GM19452 (cell line): ENCODE measurements around the gene ZMIZ1.

Experiments
- ATAC-seq: cut with Tn5 transposase; IDR thresholded peaks from one replicate; pipeline ENCODE4 v1.9.1; 2021; ENCODE audit not compliant: unreplicated experiment

The ZMIZ1 gene

DNA sequence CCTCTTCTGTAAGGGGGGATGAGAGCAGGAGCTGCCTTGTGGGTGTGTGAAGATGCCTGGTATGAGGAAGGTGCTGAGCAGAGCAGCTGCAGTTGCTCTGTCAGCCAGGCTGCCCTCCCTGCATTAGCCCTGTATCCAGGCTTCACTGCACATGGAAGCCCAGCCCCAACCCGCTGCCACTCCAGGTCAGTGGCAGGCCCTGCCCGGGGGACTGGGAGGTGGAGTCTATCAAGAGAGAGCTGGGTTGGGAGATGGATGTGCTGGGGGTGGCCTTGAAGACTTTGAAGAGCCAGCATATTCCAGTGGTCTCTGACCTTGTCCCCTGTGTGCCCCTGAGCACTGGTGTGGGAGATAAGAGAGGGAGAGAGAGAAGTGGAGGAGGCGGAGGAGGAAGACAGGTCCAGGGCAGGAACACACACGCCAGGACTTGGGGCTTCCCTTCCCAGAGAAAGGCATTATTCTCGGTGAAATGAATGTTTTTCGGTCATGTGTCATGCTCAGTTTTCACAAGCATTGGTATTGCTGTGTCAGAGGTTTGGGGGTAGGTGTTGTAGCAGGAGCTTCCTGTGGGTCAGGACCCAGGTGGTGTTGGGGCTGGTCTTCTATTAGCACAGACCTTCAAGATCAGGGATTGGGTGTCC, 281.1 kb downstream of the ZMIZ1 start:
- no peak for ATAC-seq

DNA sequence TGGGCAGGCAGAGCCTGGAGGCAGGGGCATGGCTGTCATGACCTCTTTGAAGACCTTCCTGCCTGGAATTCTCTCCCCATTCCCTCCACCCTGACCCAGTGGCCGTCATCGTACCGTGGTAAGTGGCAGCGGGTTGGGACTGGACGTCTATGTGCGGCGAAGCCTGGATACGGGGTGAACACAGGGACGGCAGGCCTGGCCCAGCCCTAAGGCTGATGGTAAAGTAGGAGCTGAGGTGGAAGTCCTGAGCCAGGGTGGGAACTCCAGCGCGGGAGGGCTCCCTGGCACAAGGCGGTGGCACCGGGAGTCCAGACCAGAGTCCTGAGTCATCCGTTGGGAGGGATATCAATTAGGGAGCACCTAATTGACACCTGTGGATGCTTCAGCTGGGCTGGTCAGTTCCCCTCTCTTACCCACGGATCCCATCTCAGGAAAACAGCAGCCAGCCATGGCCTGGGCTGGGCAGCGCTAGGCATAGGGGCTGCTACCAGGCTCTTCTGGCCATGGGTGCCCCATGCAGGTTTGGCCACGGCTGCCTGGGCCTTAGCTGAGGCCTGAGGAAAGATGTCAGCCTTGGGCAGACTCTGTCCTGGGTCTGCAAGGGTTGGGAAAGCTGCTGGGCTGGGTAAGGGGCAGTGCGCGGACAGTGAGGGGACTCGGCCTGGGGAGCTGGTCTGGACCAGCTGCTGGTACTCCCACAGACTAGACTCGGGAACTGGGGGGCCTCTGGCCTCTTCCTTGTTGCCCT, 281.8 kb downstream of the ZMIZ1 start:
- ATAC-seq, result no peak

DNA sequence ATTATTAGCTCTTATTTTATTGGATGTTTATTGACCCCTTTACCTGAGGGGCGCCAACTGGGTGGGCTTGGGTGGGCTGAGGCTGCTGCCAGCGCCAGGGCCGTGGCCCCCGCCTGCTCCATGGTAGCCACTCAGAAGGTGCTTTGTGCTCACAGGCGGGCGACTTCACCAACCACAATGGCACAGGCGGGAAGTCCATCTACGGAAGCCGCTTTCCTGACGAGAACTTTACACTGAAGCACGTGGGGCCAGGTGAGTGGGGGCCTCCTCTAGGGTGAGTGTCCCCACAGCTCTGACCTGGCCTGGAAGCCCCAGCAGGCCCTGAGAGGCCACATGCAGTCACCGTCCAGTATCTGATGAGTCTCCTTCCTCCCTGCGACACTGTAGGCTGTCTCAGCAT, 282.6 kb downstream of the ZMIZ1 start:
- ATAC-seq, result no peak

DNA sequence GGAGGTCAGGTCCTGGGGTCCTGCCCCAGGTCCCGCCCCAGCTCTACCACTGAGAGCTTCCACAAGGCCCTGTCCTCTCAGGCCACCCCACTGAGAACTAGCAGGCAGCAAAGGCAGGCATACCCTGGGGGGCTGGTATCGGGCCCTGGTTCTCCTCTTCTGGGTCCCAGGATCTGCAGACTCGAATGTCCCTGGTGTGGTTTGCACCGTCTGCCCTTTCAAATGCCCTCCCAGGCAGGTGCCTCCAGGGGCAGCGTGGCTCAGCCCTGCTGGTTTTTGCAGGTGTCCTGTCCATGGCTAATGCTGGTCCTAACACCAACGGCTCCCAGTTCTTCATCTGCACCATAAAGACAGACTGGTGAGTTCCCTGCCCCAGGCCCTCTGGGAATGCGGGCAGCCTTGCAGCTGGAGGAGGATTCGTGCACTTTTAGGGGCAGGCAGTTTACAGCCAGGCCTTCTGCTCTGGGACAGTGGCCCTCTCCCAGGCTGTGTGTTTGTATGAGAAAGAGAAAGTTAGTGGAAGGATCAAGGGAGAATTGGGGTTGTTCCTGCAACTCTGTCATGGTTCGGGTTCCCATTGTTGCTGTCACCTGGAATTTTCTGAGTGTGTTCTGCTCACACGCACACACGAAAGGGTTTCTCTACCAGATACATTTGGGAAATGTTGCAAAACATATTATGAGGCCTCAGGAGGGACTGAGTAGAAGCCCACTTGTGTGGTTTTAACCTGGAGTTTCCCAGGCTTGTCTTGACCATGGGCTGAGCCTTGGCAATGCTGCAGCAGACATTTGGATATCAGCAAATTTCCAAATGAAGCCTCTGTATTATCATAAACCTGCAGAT, 283.5 kb downstream of the ZMIZ1 start:
- no peak for ATAC-seq

DNA sequence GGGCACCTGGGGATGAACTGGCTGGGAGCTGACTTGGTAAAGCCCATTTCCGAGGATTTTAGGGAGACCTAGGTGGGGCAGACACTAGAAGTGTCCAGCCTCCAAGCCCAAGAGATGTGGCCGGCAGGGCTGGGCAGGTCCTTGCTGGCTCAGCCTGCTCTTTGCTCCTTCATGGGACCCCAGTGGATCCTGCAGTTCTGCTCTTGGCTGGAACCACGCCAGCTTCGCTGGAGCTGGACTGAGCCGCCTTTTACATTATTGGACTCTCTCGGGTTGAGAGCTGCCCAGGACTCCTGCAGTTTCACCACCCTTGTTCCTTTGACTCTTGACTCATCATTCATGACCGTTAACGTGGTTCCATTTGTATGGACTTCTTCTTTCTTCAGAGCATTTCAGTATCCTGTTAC, 284.2 kb downstream of the ZMIZ1 start:
- no peak for ATAC-seq

DNA sequence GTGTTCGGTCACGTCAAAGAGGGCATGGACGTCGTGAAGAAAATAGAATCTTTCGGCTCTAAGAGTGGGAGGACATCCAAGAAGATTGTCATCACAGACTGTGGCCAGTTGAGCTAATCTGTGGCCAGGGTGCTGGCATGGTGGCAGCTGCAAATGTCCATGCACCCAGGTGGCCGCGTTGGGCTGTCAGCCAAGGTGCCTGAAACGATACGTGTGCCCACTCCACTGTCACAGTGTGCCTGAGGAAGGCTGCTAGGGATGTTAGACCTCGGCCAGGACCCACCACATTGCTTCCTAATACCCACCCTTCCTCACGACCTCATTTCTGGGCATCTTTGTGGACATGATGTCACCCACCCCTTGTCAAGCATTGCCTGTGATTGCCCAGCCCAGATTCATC, 285.0 kb downstream of the ZMIZ1 start:
- ATAC-seq, result no peak

DNA sequence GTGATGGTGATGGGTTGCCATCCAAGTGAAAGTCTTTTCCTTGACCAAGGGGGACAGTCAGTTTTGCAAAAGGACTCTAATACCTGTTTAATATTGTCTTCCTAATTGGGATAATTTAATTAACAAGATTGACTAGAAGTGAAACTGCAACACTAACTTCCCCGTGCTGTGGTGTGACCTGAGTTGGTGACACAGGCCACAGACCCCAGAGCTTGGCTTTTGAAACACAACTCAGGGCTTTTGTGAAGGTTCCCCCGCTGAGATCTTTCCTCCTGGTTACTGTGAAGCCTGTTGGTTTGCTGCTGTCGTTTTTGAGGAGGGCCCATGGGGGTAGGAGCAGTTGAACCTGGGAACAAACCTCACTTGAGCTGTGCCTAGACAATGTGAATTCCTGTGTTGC, 285.4 kb downstream of the ZMIZ1 start:
- ATAC-seq, result no peak

DNA sequence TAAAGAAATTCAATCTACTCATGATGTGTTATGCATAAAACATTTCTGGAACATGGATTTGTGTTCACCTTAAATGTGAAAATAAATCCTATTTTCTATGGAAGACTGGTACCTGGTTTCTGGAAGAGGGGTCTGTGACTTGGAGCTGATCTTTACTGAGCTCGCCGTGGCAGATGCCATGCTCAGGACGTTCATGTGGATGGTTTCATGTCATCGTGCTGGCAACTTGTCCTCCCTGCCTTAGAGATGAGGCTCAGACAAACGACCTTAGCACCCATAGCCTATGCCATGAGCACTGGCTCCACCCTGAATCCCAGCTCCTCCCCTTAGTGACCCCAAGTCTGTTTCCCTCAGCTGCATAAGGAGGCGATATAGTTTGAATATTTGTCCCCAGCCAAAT, 285.8 kb downstream of the ZMIZ1 start:
- no peak for ATAC-seq

DNA sequence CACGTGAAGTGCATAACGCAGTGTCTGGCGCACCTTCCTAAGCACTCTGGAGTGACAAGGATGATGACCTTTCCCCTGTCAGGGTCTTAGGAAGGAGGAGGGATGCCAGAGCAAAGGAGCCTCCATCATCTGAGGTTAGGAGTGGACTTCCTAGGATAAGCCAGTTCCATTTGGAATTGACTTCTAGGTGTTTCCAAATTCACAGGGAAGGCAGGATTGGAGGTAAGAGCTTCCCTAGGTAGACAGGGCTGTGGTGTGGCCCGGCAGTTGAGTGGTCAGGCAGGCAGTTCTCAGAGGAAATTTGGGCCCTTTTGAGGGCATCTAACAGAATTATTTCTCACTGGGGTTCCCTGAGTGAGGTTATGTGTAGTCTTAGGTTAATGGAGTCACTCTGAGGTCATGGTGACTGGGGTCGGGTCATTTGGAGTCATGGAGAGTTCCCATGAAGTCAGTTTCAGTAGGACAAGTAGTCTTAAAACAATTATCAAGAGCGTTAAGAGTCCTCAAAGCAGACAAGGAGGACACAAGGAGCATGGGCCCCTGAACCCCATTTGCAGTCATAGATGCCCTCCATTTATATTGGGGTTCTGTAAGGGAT, 286.8 kb downstream of the ZMIZ1 start:
- no peak for ATAC-seq

DNA sequence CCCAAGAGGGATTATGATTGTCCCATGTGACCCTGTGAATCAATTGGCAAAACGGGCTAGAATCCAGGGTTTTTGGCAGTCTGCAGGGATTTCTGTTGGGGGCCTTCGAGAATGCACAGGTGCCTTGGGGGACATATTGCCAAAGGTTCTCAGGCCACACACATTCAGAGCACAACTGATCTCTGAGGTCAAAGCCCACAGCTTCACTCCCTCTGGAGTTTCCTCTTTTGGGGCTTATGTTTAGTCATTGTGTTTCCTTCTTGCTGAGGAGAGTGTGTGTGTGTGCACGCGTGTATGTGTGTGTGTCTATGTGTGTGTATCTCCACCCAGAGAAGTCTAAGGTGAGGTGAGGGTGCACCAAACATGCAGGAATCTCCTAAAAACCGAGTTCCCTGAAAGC, 287.3 kb downstream of the ZMIZ1 start:
- ATAC-seq, result no peak

DNA sequence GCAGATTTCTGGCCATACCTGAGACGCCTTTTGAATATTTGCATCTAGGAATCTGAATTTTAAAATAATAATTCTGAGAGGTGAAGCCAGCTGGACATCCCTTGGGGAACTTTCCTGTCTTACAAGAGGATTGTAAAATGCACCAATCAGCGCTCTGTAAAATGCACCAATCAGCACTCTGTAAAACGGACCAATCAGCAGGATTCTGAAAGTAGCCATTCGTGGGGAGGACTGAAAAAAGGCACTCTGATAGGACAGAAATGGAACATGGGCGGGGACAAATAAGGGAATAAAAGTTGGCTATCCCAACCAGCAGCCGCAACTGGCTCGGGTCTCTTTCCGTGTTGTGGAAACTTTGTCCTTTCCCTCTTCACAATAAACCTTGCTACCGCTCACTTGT, 288.4 kb downstream of the ZMIZ1 start:
- ATAC-seq, result no peak

DNA sequence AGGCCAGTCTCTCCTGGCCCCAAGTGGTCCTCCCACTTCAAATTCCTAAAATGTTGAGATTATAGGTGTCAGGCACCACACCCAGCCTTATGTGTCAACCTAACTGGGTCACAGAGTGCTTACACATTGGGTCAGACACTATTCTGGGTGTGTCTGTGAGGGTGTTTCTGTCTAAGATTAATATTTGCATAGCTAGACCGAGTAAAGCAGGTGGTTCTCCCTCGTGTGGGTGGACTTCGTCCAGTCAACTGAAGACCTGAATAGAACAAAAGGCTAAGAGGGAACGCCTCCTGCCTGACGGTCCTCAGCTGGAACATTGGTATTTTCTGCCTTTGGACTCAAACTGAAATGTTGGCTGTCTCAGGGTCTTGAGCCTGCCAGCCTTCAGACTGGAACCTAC, 290.0 kb downstream of the ZMIZ1 start:
- no peak for ATAC-seq

DNA sequence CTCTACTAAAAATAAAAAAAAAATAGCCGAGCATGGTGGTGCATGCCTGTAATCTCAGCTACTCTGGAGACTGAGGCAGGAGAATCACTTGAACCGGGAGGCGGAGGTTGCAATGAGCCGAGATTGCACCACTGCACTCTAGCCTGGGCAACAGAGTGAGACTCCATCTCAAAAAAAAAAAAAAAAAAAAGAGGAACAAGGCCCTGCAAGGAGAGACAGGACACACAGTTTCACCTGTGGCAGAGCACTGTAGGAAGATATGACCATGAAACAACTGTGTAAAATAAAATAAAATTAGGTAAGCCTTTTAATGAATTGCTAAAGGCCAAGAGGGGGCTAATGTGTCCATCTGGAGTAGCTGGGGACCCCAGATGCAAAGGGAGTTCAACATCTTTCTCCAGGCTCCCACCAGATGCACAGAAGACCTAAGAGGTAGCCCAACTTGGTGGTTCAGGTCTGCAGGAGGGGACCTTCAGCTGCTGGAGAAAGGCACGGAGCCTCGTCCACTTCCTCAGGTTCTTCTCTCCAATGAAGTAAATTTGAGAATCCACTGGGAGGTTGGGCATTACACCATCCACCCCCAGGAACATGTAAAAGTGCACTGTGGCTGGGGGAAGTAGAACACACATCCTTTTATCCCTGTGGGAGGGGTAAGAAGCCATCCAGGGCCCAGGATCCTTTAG, 291.2 kb downstream of the ZMIZ1 start:
- no peak for ATAC-seq

DNA sequence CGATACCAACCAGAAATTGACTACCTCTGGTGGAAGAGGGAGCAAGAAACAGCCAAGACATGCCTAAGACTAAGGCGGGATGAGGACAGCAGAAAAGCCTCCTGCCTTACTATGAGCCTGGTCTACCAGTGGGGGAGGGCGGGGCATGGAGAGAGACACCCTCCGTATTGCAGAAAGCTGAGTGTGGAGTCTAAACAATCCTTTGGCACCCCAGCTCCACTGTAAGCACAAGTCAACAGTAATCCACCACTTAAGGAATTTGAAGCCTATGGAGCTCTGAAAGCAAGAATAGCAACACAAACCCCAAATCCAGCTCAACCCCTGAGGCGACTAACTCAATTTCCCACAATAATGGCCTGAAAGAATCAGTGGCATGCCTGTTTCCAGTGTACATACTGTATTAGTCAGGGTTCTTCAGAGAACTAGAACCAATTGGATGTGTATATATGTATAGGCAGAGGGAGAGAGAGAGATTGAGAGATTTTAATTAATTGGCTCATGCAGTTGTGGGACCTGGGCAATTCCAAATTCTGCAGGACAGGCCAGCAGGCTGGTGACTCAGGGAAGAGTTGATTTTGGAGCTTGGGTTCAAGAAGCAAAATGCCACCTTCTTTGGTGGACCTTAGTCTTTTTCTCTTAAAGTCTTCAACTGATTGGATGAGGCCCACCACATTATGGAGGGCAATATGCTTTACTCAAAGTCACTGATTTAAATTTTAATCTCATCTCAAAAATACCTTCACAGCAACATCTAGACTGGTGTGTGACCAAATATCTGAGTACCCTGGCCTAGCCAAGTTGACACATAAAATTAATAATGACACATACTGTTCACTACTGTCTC, 292.0 kb downstream of the ZMIZ1 start:
- ATAC-seq, result no peak

DNA sequence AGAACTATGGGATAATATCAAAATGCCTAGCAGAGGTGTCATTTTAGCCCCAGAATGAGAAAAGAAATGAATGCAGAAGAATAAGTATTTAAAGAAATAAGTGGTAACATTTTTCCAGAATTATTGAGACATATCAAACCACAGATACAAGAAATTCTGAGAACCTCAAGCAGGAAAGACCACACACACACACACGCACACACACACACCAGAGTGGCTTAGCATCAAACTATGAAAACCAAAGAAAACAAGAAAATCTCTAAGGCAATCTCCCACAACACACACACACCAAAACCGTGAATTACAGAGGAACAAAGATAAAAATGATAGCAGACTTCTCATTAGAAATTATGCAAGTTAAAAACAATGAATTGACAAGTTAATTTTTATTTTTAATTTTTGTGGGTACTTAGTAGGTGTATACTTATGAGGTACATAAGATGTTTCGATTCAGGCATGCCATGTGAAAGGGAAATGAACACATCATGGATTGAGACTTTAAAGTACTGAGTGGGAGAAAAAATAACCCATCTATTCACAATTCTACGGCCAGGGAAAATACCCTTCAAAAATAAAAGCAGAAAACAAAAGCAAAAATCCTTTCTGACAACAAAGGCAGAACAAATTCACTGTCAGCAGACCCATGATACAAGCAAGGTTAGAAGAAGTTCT, 293.1 kb downstream of the ZMIZ1 start:
- ATAC-seq, result no peak
